Measurements from ENCODE around the gene CARNS1.

CARNS1 gene

GRCh38 chr11:67437809-67438157 lies 22.3 kb downstream of the CARNS1 start:
- FAIRE-seq (no peak), DNase-seq (ENCODE audit: extremely low spot score, insufficient read length, low read depth) (no peak)

- DNase-seq (ENCODE audit: extremely low spot score, insufficient read length, low read depth) (peak; percentile 61), FAIRE-seq (peak; percentile 83)
Measured at GRCh38 chr11:67438158-67438902, 22.9 kb downstream of the CARNS1 start.

GRCh38 chr11:67439321-67440228 lies 24.1 kb downstream of the CARNS1 start:
- DNase-seq (ENCODE audit: extremely low spot score, insufficient read length, low read depth), result no peak
- no peak for FAIRE-seq

DNA sequence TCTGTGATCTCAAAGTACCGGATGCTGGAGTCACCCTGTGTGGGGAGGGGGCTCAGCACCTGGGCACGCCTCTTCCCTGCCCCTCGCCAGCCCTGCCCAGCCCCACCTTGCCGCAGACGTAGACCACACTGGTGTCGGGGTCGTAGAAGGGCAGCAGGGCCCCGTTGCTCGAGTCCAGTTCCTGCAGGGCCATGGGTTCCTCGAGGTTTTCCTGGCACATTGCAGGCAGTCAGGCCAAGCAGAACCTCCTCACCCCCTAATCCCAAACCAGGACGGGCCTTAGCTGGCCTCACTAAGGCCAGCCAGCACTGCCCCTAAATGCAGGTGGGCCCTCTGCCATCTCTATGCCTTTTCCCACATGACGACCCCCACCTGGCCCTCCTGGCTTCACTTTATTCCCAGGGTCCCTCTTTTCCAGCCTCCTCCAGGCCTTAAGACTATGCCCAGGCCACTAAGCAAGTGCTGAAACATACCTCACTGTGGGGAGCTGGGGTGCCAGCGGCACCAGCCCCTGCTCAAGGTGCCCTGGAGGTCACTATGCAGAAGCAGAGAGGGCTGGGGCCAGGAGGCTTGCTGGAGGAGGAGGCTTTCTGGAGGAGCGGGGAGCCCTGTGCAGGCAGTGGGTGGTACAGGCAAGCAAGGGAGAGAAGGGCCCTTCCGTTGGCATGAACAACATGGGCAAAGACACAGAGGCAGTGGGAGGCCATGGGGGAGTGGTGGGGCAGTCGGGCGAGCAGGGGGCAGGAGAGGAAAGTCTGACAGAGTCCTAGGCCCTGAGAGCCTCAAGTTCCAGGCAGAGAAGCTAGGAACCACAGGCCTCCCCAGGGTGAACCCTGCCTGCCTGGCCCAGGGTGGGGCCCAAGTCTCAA lies 25.0 kb downstream of the CARNS1 start:
- DNase-seq (ENCODE audit: extremely low spot score, insufficient read length, low read depth), result no peak
- no peak for FAIRE-seq

DNA sequence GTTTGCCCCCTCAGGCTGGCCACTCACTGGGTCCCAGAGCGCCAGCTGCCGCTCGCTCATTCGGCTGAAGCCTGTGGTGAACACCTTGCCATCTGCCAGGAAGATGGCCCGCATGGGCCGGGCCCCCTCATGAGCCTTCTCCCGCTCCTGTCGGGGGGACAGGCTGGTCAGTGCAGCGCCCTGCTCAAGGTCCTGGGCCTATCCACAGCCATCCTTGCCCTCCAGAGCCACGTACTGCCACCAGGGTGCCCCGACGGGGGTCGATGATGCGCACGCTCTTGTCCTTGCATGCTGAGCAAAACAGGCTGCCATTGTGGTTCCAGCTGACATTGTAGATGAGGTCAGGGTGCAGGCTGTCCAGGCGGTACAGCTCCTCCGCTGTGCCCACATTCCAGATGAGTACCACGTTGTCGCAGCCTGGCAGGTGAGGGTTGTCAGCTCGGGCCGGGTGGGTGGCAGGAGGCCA lies 25.7 kb downstream of the CARNS1 start:
- no peak for FAIRE-seq
- no peak for DNase-seq (ENCODE audit: extremely low spot score, insufficient read length, low read depth)

DNA sequence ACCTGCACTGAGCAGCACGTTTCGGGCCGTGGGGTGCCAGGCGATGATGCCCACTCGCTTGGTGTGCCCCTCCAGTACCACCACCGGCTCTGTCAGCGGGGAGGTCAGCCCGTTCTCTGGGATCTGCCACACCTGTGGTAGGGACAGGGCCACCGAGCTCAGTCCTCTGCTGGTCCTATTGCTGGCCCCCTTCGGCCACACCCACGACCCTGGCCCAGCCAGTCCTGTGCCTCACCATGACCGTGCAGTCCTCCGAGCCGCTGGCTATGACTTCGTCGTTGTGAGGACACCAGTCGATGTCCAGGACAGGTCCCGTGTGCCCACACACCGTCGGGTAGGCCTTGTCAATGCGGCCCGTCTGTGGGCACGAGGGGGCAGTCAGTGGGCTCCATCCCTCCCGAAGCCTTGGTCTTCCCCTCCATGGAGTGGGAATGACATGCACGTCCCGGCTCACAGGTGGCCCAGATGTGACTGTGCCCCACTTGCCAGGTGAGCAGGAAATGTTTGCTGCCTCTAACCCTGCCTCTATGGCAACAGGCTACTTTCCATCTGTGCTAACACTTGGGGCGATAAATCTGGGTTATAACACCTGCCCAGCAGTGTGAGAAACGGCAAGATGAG lies 26.4 kb downstream of the CARNS1 start:
- DNase-seq (ENCODE audit: extremely low spot score, insufficient read length, low read depth) (no peak), FAIRE-seq (no peak)

DNA sequence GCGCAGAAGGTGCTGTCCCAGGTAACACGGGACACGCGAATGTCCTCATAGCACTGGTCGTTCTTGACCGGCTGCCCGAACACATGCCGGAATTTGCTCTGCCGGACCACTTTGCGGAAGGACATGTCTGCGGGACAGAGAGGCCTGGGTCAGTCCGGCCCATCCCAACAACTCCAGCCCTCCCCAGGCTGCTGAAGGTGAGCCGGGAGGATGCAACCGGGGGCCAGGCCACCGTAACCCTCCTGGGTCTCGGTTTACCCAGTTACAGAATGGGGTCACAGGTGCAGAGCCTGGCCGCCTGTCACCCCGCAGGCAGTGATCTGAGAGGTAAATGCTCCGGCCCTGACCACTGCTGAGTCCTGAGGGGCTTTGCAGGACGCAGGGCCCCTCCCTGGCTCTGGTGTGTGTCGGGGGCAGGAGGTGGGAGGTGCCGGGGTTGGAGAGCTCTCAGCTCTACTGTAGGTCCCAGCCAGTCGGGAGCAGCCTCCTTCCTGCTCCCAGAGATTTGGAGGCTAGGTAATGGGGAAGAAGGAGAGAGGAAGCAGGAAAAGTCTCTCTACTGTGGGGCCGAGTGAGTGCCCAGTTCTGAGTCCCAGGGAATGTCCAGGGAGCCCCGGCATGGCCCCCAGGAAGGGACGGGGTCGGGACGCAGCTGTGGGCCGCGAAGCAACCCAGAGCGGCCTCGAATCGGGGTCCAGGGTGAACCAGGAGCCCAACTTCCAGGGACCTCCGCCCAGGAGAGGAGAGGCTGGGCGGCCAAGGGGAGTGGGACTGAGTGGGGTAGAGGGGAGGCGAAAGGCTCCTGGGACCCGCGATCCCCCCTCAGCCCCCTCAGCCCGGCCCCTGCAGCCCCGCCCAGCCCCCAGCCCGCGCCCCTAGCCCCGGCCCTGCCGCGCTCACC lies 27.3 kb downstream of the CARNS1 start:
- DNase-seq (ENCODE audit: extremely low spot score, insufficient read length, low read depth) (no peak), FAIRE-seq (no peak)

- DNase-seq (ENCODE audit: extremely low spot score, insufficient read length, low read depth) (no peak), FAIRE-seq (no peak)
Measured at GRCh38 chr11:67445515-67445914, 30.0 kb downstream of the CARNS1 start.

- FAIRE-seq, result no peak
- no peak for DNase-seq (ENCODE audit: extremely low spot score, insufficient read length, low read depth)
Measured at GRCh38 chr11:67448220-67448609, 32.7 kb downstream of the CARNS1 start.

- FAIRE-seq, result no peak
- no peak for DNase-seq (ENCODE audit: extremely low spot score, insufficient read length, low read depth)
Measured at GRCh38 chr11:67449116-67449844, 33.8 kb downstream of the CARNS1 start.

DNA sequence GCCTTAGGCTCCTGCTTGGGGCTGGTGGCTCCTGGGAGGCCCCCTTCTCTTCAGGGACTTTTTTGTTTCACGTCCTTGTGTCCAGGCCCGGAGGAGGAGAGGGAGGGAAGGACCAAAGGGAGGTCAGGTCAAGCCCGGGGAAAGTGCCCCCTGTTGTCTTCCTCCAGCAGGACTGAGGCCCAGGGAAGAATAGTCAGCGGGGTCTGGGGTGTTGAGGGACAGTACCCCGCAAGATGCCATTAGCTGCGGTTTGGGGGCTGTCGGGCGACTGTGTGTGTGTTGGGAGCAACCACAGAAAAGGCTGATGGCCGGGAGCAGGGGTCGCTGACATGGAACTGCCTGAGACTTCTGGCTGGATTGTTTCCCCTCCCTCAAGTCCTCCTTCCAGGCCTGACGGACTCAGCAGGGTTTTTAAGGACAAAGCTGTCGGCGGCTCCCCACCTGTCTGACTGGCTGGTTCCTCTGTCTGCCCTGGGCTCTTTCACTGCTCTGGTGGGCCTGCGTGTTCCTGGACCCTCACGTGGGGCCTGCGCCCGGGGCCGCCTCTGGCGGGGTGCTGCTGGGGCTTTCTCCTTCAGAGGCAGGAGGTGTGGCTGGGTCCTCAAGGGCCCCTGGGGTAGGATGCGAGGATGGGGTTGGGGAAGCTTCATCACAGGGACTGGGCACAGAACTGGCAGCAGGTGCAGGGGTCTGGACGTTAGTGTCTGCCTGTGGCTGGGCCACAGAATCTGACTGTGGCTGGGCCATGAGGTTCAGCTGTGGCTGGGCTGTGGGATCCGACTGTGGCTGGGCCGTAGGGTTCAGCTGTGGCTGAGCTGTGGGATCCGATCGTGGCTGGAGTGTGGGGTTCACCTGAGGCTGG lies 35.5 kb downstream of the CARNS1 start:
- FAIRE-seq (no peak), DNase-seq (ENCODE audit: extremely low spot score, insufficient read length, low read depth) (no peak)

DNA sequence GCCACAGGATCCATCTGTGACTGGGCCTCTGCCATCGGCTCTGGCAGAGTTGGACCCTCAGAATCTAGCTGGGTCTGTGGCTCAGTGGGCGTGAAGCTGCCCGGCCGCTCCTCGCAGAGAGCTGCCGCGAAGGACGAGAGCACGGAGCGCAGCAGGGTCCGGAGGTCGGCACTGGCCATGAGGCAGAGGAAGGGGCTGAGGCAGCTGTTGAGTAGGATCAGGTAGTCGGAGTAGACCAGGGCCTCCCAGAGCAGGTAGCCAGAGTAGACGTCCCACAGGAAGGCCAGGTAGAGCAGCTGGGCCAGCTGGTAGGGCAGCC lies 36.1 kb downstream of the CARNS1 start:
- DNase-seq (ENCODE audit: extremely low spot score, insufficient read length, low read depth) (no peak), FAIRE-seq (no peak)

GRCh38 chr11:67452141-67452952 lies 36.9 kb downstream of the CARNS1 start, which contains the start of gene GPR152:
GPR152 (minus strand) TSS chr11:67452729; CDS start chr11:67452724, 5 bp downstream.
- DNase-seq (ENCODE audit: extremely low spot score, insufficient read length, low read depth), result no peak
- FAIRE-seq, result no peak

GRCh38 chr11:67453816-67454732 lies 38.6 kb downstream of the CARNS1 start:
- no peak for FAIRE-seq
- no peak for DNase-seq (ENCODE audit: extremely low spot score, insufficient read length, low read depth)

DNA sequence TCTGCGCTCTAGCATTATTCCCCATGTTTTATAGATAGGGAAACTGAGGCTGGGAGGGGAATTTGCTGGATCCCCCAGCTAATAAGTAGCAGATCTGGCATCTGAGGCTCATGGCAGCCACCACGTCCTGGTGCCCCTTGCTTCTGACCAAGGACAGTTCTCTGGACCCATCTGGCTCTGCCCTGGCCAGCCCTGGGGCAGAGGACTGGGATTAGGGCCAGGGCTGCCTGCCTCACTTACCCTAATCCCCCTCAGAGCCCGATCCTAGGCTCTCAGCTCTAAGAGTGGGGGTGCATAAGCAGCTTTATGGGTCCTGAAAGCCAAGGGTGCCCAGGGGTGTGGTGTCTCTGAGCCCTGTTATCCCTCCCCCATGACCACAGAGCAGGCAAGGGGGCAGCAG lies 39.6 kb downstream of the CARNS1 start, which contains the start of gene CABP4:
Gene CABP4 (plus strand): TSS at position 301 of the 400 bp plus-strand sequence. CDS start 70 bp downstream, at position 371.
- DNase-seq (ENCODE audit: extremely low spot score, insufficient read length, low read depth), result no peak
- FAIRE-seq, result no peak
